Measurements from ENCODE around the gene TMEM50A.
"Not testable (repeated sequence)": the region's sequence is repeated elsewhere in the genome, so short reads cannot be mapped to it uniquely, and the experiment has no call there.

The TMEM50A gene

GRCh38 chr1:25336922-25337354 lies 1.2 kb upstream of the TMEM50A start:
- DNase-seq (ENCODE audit: low spot score): peak; percentile 39

GRCh38 chr1:25337483-25338187 lies 499 bp upstream of the TMEM50A start:
- peak; percentile 68 for DNase-seq (ENCODE audit: low spot score)

GRCh38 chr1:25338986-25339385 lies 852 bp downstream of the TMEM50A start:
- no peak for DNase-seq (ENCODE audit: low spot score)

- DNase-seq (ENCODE audit: low spot score): no peak
These were observed 3.6 kb downstream of the TMEM50A start for GRCh38 chr1:25341746-25342145.

- DNase-seq (ENCODE audit: low spot score): no peak
These were observed 4.7 kb downstream of the TMEM50A start for GRCh38 chr1:25342846-25343245.

GRCh38 chr1:25343872-25344271 lies 5.7 kb downstream of the TMEM50A start:
- no peak for DNase-seq (ENCODE audit: low spot score)

- no peak for DNase-seq (ENCODE audit: low spot score)
These were observed 9.4 kb downstream of the TMEM50A start for GRCh38 chr1:25347556-25347955.

GRCh38 chr1:25349606-25350005 lies 11.5 kb downstream of the TMEM50A start:
- DNase-seq (ENCODE audit: low spot score): no peak

GRCh38 chr1:25355841-25356395 lies 17.8 kb downstream of the TMEM50A start:
- DNase-seq (ENCODE audit: low spot score): no peak

GRCh38 chr1:25356441-25356840 lies 18.3 kb downstream of the TMEM50A start:
- DNase-seq (ENCODE audit: low spot score): no peak

GRCh38 chr1:25356848-25357247 lies 18.7 kb downstream of the TMEM50A start:
- peak; percentile 67 for DNase-seq (ENCODE audit: low spot score)

GRCh38 chr1:25360596-25361581 lies 22.8 kb downstream of the TMEM50A start:
- DNase-seq (ENCODE audit: low spot score): no peak

- DNase-seq (ENCODE audit: low spot score): no peak
These were observed 23.8 kb downstream of the TMEM50A start for GRCh38 chr1:25361901-25362300.

- not testable (repeated sequence) for DNase-seq (ENCODE audit: low spot score)
These were observed 24.8 kb downstream of the TMEM50A start for GRCh38 chr1:25362634-25363559.

- DNase-seq (ENCODE audit: low spot score): no peak
These were observed 31.1 kb downstream of the TMEM50A start for GRCh38 chr1:25369241-25369640.

GRCh38 chr1:25369691-25370271 lies 31.6 kb downstream of the TMEM50A start:
- not testable (repeated sequence) for DNase-seq (ENCODE audit: low spot score)

GRCh38 chr1:25371757-25372156 lies 33.6 kb downstream of the TMEM50A start:
- DNase-seq (ENCODE audit: low spot score): not testable (repeated sequence)

- DNase-seq (ENCODE audit: low spot score): not testable (repeated sequence)
These were observed 40.2 kb downstream of the TMEM50A start for GRCh38 chr1:25378367-25378766.

GRCh38 chr1:25382543-25382942 lies 44.4 kb downstream of the TMEM50A start:
- DNase-seq (ENCODE audit: low spot score): not testable (repeated sequence)

- DNase-seq (ENCODE audit: low spot score): not testable (repeated sequence)
These were observed 45.0 kb downstream of the TMEM50A start for GRCh38 chr1:25383090-25383489.

GRCh38 chr1:25383875-25384274 lies 45.7 kb downstream of the TMEM50A start:
- not testable (repeated sequence) for DNase-seq (ENCODE audit: low spot score)

Data from hematopoietic multipotent progenitor cell treated with erythropoietin and hydrocortisone succinate and interleukin-3 and kit ligand, for 17 days (in vitro differentiated cells).